Measurements from ENCODE around the gene PDPK1.
A peak's percentile ranks its signal among the peaks of the same experiment; 100 is the strongest.

The PDPK1 gene

DNA sequence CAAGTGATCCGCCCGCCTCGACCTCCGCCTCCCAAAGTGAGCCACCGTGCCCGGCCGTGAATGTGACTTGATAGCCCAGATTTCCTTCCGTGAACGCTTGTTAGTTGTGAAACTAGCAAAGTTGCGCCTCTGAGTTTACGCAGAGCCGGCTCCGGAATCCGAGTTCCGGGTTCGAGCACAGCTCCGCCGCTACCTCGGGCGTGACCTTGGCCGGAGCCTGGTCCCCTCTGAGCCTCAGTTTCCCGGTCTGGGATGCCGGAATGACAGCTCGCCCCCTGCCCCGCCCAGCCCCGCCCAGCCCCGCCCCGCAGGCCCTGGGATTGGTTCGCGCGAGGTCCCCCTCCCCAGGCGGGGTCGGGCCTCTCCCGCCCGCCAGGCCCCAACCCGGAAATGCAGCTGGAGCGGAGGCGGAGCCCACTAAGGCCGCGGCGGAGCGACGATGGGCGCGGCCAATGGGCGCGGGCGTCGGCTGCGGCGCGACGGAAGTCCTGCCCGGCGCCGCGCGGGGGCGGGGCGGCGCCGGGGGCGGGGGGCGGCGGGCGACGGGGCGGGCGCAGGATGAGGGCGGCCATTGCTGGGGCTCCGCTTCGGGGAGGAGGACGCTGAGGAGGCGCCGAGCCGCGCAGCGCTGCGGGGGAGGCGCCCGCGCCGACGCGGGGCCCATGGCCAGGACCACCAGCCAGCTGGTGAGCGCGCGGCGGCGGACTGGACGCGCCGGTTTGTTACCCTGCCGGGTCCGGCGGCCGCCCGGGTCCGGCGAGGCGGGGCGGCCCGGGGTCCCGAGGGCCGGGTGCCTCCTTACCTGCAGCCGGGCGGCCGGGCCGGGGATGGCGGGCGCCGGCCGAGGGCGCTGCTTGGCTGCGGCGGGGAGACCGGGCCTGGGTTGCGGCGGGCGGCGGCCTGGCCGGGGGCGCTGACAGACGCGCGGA, at the start of gene PDPK1:
PDPK1 (plus strand) TSS at position 571 of the 929 bp plus-strand sequence; CDS start at position 663, 92 bp downstream.
- H3K36me3 Mint-ChIP-seq = peaks cover 24% of the 10 kb centered on the region
- ATAC-seq (peak; percentile 89), DNase-seq (ENCODE audit: low spot score in 2 of 2) (peak; percentile 83 to 93)
- peak within 1 kb of the TSS; percentile 74 for H3K4me3 Mint-ChIP-seq
- peaks cover 36% of the 10 kb centered on the region for H3K4me1 Mint-ChIP-seq
- no peaks in the 10 kb centered on the region for H3K9me3 Mint-ChIP-seq
- peak within 1 kb of the TSS; percentile 78 for H3K27ac Mint-ChIP-seq

DNA sequence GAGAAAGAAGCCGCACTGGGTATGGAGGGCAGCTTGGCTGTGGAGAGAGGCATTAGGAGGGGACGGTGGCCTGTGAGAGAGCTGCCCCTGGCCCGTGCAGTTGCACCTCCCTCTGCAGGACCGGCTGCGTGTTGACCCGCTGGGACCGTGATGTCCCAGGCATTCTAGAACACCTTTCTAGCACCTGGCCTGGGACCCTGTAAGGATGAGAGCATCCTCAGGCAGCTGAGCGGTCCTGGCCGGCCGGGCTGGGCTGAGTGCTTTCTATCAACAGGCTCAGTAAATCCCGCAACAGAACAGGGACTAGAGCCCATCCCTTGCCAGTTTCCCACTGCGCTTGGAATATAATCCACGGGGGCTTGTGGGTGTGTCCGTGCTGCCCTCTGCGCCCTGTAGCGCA, 48.2 kb upstream of the PDPK1 start:
- no peak overlapping the region for H3K27ac Mint-ChIP-seq
- H3K4me1 Mint-ChIP-seq = peaks cover 24% of the 10 kb centered on the region
- no peak overlapping the region for H3K4me3 Mint-ChIP-seq
- no peaks in the 10 kb centered on the region for H3K36me3 Mint-ChIP-seq
- H3K9me3 Mint-ChIP-seq = no peaks in the 10 kb centered on the region
- no peak for ATAC-seq
- DNase-seq (ENCODE audit: low spot score in 2 of 2) = no peak

DNA sequence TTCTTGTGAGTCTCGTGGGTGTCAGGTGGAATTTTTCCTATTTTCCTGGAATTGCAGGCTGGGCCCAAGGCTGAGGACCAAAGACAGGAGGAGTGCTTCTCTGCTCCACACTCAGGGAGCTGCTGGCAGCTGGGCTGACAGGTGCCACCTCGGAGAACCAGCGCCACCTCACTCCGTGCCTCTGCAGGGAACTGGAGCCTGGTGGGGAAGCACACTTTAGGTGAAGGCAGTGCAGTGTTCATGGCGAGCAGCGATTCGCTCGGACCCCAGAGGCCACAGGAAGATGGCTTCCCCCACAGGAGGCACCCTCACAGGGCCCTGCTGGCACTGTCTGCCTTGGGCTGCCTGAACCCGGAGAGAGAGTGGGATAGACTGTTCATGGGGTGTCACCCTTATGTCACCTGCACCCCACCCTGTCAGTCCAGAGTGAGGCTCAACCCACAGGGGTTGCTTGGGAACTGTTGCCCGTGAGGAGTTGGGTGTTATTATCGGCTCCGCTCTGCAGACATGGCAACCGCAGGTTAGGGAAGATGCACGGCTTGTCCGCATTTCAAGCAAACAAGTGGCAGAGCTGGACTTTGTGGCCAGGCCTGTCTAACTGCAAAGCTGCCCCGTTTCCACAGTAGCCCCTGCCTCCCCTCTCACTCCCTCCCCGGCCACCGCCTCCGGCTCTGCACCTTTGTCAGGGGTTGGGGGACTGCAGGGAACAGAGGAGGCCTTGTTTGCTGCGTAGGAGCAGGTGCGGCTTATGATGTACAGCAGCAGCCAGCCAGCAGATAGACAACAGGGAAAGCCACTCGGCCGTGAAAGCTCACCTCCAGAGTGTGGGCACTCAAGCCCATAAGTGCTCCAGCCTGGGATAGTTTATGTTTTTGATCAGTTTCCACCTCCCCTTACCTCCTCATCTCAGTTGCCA, 47.4 kb upstream of the PDPK1 start:
- ATAC-seq (no peak), DNase-seq (ENCODE audit: low spot score in 2 of 2) (no peak)
- Mint-ChIP-seq H3K27ac (no peak overlapping the region), H3K36me3 (no peaks in the 10 kb centered on the region), H3K4me3 (no peak overlapping the region), H3K9me3 (no peaks in the 10 kb centered on the region), H3K4me1 (peaks cover 17% of the 10 kb centered on the region)

DNA sequence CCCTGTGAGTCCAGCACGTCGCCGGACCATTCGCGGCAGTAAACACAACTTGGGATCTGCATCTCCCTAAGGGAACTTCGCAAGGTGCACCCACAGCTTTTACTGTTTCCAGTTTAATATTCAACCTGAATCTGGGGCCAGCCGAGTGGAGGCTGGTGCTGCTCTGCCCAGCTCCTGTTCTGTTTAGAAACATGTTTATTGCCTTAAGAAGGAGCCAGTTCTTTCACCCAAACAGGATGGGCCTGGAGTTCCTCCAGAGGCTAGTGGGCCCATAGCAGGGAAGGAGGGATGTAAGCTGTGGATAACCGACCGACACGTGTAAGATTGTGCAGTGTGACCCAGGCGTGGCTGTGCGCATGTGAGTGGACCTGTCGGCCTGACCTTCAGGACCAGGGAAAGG, 45.5 kb upstream of the PDPK1 start:
- DNase-seq (ENCODE audit: low spot score in 2 of 2) (no peak), ATAC-seq (no peak)
- Mint-ChIP-seq H3K4me1 (peaks cover 5% of the 10 kb centered on the region), H3K36me3 (peaks cover under 1% of the 10 kb centered on the region), H3K9me3 (no peaks in the 10 kb centered on the region), H3K4me3 (no peak overlapping the region), H3K27ac (no peak overlapping the region)

DNA sequence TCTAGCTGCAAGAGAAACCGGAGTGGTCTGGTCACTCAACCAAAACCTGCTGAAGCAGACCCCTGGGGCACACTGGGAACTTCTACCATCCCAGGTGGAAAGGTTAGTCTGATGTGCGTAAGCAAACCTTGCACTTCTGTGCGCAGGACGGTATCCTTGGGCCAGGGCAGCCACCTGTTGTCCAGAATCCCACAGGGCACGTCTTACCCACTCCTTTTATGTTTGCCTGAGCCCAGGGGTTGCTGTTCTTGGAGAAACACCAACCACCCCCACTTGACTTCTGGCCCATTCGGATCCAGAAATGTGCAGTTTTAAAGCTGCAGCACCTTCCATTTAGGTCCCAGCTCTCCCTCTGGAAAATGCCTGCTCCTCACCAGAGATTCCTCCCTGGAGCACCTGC, 44.2 kb upstream of the PDPK1 start:
- Mint-ChIP-seq H3K9me3 (no peaks in the 10 kb centered on the region), H3K36me3 (peaks cover 7% of the 10 kb centered on the region), H3K4me3 (no peak overlapping the region), H3K27ac (no peak overlapping the region), H3K4me1 (no peaks in the 10 kb centered on the region)
- no peak for ATAC-seq
- DNase-seq (ENCODE audit: low spot score in 2 of 2) = no peak

DNA sequence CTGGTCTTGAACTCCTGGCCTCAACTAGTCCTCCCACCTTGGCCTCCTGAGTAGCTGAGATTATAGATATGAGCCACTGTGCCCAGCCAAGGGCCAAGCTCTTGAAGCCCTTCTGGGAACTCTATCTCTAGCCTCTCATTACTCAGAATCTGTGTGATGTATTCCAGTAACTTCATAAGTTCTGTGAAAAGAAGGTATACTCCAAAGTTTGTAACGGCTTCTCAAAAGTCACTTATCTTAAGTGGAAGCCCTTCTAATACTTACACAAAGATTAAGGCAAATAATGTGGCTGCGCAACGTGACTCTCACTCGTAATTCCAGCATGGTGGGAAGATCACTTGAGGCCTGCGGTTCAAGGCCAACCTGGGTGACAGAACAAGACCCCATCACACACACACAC, 43.2 kb upstream of the PDPK1 start:
- Mint-ChIP-seq H3K4me1 (no peaks in the 10 kb centered on the region), H3K4me3 (no peak overlapping the region), H3K27ac (no peak overlapping the region), H3K36me3 (peaks cover 7% of the 10 kb centered on the region), H3K9me3 (no peaks in the 10 kb centered on the region)
- ATAC-seq = no peak
- DNase-seq (ENCODE audit: low spot score in 2 of 2) = no peak

DNA sequence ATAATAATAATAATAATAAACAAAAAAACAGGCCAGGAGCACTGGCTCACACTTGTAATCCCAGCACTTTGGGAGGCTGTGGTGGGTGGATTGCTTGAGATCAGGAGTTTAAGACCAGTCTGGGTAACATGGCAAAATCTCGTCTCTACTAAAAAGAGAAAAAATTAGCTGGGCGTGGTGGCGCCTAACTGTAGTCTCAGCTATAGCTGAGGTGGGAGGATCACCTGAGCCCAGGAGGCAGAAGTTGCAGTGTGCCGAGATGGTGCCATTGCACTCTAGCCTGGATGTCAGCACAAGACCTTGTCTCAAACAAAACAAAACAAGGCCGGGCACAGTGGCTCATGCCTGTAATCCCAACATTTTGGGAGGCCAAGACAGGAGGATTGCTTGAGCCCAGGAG, 42.8 kb upstream of the PDPK1 start:
- Mint-ChIP-seq H3K36me3 (peaks cover 7% of the 10 kb centered on the region), H3K27ac (no peak overlapping the region), H3K9me3 (no peaks in the 10 kb centered on the region), H3K4me1 (no peaks in the 10 kb centered on the region), H3K4me3 (no peak overlapping the region)
- no peak for DNase-seq (ENCODE audit: low spot score in 2 of 2)
- ATAC-seq = no peak

DNA sequence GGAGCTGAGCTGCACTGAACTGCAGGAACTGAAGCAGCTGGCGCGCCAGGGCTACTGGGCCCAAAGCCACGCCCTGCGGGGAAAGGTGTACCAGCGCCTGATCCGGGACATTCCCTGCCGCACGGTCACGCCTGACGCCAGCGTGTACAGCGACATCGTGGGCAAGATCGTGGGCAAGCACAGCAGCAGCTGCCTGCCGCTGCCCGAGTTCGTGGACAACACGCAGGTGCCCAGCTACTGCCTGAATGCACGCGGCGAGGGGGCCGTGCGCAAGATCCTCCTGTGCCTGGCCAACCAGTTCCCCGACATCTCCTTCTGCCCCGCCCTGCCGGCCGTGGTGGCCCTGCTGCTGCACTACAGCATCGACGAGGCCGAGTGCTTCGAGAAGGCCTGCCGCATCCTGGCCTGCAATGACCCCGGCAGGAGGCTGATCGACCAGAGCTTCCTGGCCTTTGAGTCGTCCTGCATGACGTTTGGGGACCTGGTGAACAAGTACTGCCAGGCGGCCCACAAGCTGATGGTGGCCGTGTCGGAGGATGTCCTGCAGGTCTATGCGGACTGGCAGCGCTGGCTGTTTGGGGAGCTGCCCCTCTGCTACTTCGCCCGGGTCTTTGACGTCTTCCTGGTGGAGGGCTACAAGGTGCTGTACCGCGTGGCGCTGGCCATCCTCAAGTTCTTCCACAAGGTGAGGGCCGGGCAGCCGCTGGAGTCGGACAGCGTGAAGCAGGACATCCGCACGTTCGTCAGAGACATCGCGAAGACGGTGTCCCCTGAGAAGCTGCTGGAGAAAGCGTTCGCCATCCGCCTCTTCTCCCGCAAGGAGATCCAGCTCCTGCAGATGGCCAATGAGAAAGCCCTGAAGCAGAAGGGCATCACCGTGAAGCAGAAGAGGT, 41.4 kb upstream of the PDPK1 start:
- Mint-ChIP-seq H3K4me1 (no peaks in the 10 kb centered on the region), H3K4me3 (no peak overlapping the region), H3K36me3 (peaks cover 7% of the 10 kb centered on the region), H3K27ac (no peak overlapping the region), H3K9me3 (no peaks in the 10 kb centered on the region)
- ATAC-seq = no peak
- no peak for DNase-seq (ENCODE audit: low spot score in 2 of 2)

DNA sequence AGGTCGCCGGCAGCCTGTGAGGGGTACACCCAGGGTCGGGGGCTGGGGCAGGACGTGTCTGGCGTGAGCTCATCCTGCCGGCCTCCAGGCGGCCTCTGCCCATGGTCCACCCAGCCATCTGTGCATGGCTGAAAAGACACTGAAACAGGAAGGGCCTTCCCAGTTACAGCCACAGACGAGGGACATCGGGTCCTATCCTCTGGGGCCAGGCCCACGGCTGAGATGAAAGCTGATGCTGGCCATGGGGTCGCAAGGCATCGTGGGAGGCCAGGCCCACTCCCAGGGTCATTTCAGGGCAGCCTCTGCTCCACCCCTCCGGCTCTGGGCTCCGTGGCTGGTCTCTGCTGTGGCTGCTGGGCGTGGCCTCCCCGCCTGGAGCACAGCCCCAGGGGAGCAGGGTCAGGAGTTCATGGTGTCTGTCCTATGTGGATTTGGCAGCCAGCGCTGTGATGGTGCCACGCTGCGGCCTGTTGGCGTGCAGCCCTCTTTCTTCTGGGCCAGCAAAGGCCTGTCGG, 40.6 kb upstream of the PDPK1 start:
- Mint-ChIP-seq H3K27ac (no peak overlapping the region), H3K4me3 (no peak overlapping the region), H3K9me3 (no peaks in the 10 kb centered on the region), H3K4me1 (no peaks in the 10 kb centered on the region), H3K36me3 (peaks cover 7% of the 10 kb centered on the region)
- ATAC-seq (no peak), DNase-seq (ENCODE audit: low spot score in 2 of 2) (no peak)

DNA sequence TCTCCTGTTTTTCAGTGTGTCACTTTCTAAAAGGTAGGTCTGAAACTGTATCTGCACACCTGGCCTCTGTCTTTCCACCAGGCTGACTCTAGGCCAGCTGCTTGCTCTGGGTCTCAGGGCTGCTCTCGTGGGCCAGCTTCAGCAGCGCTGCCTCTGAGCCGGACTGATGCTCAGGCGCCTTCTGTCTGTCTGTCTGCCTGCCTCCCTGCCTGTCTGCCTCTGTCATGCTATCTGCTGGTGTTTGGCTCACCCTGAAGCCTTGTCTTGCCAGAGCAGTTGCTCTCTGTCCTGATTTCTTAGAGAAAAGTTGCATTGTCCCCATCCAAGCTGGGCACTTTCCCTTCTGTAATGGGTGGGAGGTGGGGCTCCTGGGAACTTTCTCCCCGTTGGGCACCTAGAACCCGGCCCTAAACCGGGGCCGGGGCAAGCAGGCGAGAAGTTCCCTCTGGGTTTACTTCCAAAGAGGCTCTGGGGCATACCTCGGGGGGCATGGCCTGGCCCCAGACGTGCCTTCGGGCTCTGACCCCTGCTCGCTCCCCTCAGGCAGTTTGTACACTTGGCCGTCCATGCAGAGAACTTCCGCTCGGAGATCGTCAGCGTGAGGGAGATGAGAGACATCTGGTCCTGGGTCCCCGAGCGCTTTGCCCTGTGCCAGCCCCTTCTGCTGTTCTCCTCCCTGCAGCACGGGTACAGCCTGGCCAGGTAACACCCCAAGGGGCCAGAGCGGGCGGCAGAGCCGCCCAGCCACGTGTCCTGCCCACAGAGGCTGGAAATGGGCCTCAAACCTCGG, 39.9 kb upstream of the PDPK1 start:
- H3K27ac Mint-ChIP-seq = no peak overlapping the region
- no peaks in the 10 kb centered on the region for H3K4me1 Mint-ChIP-seq
- ATAC-seq = no peak
- DNase-seq (ENCODE audit: low spot score in 2 of 2) = no peak
- H3K9me3 Mint-ChIP-seq = no peaks in the 10 kb centered on the region
- H3K4me3 Mint-ChIP-seq = no peak overlapping the region
- peaks cover 7% of the 10 kb centered on the region for H3K36me3 Mint-ChIP-seq

DNA sequence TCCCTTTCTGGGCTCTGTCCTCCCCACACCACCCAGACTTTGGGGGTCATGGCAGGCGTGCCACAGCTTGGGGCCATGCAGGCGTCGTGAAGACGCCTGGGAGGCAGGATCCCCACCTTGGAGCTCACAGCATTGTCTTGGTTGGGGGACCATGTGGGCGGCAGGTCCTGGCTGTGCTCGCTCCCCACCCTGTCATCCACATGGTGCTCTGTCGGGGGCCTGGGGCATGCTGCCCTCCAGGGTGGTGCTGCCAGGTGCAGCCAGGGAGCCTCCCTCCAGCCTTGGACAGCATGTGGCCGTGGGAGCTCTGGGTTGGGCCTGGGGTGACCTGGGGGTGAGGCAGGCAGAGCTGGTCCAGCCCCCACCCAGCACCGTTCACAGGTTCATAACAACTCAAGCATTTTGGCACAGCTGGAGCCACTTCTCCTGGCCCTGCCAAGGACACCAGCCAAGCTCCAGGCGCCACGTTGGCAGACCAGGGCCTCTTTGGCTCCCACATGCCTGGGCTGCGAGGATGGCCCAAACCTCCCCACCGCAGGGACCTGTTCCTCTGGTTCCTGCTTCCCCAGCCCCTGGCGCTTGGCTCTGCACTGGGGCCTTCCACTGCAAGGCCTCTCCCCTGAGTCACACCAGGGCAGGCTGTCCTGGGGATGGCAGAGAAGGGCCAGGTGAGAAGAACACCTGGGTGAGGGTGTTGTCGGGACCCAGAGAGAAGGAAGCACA, 39.1 kb upstream of the PDPK1 start:
- no peak for ATAC-seq
- Mint-ChIP-seq H3K9me3 (no peaks in the 10 kb centered on the region), H3K4me1 (no peaks in the 10 kb centered on the region), H3K27ac (no peak overlapping the region), H3K4me3 (no peak overlapping the region), H3K36me3 (peaks cover 7% of the 10 kb centered on the region)
- DNase-seq (ENCODE audit: low spot score in 2 of 2) = no peak

DNA sequence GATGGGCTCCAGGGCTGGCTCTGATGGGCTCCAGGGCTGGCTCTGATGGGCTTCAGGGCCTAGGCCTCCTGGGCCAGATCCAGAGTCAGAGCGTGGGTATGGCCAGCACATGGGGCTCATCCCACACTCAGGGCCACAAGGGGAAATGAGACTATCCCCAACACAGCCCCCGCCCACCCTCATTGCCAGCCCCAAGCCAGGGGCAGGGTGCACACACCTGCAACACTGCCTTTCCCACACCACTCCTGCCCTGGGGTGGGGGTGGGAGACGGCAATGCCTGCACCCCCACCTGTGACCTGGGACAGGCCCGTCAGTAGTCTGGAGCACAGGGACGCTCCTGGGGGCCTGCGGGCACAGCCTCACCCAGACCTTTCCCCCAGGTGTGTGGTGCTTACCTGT, 38.4 kb upstream of the PDPK1 start:
- no peak overlapping the region for H3K27ac Mint-ChIP-seq

DNA sequence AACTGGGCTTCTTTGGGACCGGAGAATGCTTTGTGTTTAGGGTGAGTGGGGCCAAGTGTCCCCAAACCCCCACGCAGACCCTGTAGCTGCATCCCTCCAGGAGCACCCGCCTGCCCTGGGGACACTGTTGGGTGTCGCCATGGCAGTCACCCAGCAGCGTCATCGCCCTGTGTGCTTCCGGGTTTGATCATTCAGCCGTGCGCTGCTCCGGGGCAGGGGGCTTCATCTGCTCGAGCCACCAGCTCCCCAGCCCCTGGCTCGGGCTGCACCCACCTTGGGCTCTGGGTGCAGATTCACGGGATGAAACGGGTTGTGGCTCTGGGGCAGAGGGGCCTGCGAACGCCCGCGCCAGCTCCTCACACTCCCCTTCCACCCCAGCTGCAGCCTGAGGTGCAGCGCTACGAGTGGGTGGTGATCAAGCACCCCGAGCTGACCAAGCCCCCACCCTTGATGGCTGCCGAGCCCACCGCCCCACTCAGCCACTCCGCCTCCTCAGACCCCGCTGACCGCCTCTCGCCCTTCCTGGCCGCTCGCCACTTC, 37.9 kb upstream of the PDPK1 start:
- no peak overlapping the region for H3K27ac Mint-ChIP-seq
- H3K36me3 Mint-ChIP-seq = peaks cover 7% of the 10 kb centered on the region
- DNase-seq (ENCODE audit: low spot score in 2 of 2) = no peak
- H3K9me3 Mint-ChIP-seq = no peaks in the 10 kb centered on the region
- ATAC-seq = no peak
- no peak overlapping the region for H3K4me3 Mint-ChIP-seq
- no peaks in the 10 kb centered on the region for H3K4me1 Mint-ChIP-seq

More for the DNA sequence above, 38.4 kb upstream of the PDPK1 start:
- no peak overlapping the region for H3K4me3 Mint-ChIP-seq
- DNase-seq (ENCODE audit: low spot score in 2 of 2) (no peak), ATAC-seq (no peak)
- H3K9me3 Mint-ChIP-seq = no peaks in the 10 kb centered on the region
- H3K4me1 Mint-ChIP-seq = no peaks in the 10 kb centered on the region
- H3K36me3 Mint-ChIP-seq = peaks cover 7% of the 10 kb centered on the region

Data from stimulated activated effector memory CD8-positive, alpha-beta T cell treated with anti-CD3 and anti-CD28 coated beads, Interleukin-12 subunit alpha, Interleukin-12 subunit beta, amount 100 ng/mL, for 72 hours (primary cell).